Activated gamma-delta T cell treated with Interleukin-2 at 50 U/mL for 16 hours (primary cell): ENCODE data around the gene OVOL1.

Experiments
- DNase-seq: peaks from one replicate; pipeline ENCODE4 v3.0.0-alpha.2; 2020

The OVOL1 gene

DNA sequence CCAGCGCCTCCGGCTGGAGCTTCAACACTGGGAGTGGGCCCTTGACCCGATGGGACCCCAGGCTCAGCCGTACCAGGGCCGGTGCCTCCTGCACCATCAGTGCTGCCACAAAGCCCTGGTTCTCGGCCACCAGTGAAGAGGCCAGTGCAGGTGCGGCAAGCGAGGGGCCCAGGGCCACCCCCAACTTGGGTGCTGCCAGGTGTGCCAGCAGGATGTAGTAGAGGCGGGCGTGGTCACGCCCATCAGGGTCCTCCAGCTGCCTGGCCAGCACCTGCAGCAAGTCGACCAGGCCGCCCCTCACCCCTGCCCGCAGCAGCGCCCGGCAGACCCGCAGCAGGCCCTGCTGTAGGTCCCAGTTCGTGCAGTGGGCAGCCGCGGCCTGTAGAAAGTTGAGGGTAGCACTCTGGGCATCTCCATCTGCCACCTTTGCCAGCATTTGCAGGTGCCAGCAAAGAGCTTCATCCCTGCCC is 8.4 kb upstream of the OVOL1 start:
- DNase-seq: no peak

DNA sequence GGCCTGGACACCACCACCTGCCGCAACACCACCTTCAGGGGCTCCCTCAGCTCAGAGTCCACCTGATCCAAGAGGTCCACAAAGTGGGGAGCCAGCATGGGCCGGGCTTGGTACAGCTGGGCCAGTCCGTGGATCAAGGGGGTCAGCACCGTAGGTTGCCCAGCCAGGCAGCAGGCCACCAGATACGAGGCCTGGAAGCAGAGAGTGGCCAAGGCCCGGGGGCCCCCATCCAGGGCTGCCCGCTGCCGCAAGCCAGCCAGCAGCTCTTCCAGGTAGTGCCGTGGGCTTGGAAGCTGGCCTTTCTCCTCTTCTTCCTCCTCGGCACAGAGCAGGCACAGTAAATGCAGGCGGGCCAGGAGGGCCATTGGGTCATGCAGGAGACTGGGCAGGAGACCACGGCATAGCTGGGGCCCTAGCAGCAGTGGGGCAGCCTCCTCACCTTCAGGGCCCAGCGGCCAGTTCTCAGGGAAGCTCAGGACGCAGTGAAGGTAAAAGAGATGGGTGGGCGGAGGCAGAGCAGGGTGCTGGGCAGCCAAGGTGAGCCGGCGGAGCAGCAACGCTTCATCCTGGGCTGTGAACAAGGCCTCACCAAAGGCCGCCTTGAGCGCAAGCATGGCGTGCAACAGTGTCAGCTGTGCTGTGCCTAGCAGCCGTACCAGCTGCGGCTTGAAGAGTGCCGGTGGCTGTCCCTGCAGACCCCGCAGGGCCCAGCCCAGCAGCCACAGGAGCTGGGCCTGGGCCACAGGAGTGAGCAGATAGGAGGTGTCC is 7.8 kb upstream of the OVOL1 start:
- DNase-seq: no peak

DNA sequence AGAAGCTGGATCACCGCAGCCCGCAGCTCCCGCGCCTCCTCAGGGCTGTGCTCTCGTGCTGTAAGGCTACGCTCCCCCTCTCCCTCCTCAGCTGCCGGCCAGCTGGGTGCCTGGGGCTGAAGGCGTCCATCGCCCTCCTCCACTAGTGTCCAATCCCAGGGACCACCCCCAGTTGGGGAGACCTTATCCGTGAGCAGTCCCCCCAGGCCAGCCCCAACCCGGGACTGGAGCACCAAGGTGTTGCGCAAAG is 7.3 kb upstream of the OVOL1 start:
- DNase-seq: no peak

DNA sequence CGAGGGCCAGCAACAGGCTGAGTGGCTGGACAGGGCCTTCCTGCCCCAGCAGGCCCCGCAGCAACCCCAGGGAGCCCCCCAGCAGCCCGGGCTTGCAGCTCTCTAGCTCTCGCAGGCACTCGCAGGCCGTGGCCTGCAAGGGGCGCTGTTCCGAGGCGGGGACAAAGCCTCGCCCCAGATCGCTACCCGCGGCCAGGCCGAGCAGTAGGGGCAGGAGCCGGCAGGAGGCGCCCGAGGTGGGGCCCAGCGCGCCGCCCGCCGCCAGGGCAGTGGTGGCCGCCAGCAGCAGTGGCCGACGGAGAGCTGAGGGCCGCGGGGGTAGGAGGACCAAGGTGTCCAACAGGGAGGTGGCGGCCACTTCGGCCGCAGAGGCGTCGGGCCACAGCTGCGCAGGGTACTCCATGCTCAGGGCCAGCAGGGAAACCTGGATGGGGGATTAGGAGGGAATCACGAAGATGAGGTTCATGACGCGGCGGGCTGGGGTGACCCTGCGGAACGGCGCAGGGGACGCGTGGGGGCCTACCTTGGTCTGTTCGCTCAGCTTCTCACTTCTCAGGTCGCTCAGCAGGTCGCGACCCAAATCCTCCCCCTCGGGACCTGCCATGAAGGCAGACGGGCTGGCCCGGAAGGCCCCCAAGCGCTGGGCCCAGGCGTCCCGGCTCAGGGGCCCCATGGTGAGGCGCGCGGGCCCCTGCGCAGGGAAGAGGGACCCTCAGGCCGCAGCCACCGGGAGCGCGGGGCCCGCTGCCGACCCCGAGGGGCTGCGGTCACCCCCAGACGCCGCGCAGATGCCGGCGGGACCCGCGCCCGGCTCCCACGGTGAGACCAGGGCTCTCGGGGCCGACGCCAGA is 6.7 kb upstream of the OVOL1 start:
- peak; percentile 69 for DNase-seq

DNA sequence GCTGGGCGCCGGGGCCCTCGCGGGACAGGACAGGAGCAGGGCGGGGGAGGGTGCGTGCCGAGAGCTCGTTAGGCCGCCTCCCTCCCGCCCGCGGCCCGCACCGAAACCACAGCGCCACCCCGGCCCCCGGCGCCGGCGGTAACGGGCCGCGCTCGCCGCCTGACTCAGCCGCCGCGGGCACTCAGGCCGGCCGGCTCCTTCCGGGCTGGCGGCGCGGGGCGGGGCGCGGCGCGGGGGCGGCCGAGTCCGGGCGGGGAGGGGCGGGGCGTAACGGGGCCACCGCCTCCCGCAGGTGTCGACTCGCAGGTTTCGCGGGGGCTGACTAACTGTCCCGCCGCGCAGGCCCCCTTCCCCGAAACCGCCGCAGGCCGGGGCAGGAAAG is 6.1 kb upstream of the OVOL1 start, which contains the start of gene AP5B1:
Gene AP5B1 (minus strand): TSS at position 207 of the 382 bp plus-strand sequence. CDS start 385 bp downstream, outside the sequence.
- DNase-seq: peak; percentile 66

DNA sequence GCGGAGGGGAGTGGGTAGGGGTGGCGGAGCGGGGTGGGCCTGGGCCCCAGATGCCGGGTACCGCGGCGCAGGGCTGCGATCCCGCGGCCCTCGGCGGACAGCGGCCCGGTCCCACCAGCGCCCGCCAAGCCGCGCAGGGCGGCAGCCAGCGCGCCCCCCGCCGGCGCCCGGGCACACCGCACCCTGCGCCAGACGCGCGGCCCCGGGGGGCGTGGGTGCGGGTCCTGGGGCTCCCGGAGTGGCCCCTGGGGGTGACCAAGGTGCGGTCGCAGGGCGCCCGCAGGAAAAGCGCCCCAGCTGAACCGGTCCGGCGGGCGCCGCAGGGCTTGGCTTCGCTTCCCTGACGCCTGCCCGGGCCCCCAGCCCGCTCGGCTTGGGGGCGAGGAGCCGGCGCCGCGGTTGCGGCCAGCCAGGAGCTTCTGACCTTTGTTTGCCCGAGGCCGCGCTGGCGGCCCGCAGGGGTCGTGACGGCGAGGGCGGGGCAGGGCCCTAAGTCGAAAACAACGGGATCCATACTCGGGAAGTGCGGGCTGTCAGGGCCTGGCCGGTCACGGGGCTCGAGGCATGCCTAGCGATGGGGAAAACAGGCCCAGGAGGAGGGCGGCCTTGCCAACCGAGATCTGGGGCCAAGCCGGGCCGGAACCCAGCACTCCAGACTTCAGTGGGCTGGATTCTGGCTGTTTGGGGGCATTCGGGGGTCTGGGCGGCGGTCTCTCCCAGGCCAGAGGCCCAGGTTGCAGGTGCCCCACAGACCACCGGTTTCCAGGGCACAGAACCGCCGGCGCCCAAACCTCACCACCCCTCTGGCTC is 5.5 kb upstream of the OVOL1 start:
- no peak for DNase-seq

DNA sequence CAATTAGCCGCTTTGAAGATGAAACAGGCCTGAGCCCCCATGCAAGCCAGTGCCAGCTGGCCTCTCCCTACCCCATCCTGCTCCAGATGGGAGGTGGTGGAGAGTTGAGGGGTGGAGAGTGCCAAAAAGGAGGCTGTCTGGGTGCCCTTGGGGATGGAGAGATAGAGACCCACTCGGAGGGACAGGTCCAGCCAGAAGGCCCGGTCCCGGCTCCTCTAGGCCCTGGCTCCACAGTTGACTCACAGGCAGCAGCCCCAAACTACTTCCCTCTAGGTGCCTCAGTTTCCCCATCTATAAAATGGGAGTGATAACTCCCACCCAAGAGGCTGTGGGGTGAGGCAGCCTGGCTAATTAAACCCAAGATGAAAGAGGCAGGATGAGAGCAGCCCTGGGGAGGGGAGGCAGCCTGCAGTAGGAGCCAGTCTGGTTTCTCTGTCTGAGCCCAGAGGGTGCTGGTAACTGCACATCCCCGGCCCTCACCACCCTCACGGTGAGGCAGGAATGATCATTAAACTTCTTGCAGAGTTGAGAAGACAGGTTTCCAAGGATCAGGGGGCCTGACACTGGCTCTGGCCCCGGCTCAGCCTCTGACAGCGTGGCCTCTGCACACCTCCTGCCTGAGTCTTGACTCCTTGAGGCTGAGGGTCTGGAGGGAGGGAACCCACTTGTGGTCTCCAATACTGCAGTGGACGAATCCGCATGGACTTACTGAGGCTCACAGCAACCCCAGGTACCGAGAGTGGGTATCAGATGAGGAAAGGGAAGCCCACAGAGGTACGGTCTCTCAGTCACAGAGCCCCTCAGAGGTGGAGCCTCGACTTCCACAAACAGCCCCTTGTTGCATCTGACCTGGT is 4.7 kb upstream of the OVOL1 start:
- DNase-seq: no peak

DNA sequence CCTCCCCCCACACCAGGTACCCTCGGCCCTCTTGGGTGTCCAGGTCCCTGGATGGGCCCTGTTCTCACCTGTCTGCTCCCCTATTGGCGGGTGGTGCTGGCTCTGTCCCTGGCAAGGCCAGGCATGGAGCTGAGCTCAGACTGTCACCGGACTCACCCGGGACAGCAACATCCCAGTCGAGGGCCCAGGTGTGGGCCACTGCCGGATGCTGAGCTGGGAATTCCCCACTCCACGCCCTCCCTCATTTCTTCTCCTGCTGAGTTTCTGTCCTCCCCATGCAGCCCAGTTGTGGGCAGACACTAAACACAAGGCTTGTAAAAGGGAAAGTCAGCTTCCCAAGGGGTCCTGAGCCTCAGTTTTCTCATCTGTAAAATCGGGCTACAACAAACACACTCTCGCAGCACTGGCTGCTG is 4.0 kb upstream of the OVOL1 start:
- no peak for DNase-seq

DNA sequence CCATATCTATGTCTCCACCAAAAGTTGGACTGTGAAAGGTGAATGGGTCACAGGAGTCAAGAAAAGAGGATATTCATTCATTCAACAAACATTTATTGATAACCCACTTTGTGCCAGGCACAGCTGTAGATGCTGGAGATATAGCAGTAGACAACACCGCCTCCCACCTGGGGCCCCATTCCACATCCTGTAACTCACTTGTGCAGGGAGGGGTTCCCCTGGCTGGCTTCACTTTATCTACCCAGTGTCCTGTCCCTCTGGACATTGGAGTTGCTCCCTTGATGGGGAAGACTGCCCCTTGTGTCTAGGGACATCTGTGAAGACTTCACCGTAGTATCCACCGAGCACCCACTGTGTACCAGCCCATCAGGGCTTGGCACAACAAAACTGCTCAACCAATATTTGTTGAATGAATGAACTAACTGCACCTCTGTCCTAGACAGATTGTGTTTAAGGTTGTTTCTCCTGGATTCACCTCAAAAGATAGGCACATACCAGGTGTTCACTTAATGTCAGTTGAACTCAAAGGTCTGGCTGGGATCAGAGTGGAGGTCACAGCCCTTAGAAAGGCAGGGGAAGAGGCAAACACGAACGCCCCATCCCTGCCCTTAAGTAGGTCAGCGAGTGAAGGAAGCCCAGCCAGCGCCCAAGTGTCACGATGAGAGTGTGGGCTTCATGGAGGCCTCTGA is 1.4 kb upstream of the OVOL1 start:
- no peak for DNase-seq

DNA sequence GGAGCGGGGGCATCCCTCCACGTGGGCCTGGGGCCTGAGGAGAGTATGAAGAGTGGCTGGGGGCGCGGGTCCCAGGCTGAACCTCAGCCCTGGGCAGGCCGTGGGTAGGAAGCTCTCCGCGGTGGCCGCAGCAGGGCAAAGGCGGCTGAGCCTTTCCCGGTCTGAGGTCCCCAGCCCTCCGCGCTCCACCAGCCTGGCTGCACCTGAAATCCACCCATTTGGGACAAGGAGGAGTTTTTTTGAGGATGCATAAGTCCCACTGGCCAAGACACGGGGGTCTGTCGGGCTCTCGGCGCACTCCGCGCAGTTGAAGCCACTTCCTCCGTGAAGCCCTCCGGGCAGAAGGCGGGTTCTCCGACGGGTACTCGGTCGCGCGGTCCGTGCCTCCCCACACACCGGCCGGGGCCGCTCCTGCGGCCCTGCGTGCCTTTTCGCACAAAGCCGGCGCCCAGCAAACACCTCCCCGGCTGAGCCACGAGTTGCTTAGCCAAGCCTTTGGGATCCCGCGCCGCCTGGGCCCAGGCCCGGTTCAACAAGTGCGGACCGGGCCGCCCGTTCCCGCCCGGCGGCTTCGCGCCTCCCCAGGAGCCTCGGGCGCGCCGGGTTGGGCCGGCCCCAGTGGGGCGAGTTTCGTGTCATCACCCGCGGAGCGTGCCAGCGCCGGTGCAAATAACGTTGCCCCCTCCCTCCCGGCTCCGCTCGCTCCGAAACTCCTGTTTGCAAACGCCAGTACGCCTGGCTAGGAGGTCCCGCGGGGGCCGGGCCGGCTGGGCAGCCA is 666 bp upstream of the OVOL1 start:
- no peak for DNase-seq

DNA sequence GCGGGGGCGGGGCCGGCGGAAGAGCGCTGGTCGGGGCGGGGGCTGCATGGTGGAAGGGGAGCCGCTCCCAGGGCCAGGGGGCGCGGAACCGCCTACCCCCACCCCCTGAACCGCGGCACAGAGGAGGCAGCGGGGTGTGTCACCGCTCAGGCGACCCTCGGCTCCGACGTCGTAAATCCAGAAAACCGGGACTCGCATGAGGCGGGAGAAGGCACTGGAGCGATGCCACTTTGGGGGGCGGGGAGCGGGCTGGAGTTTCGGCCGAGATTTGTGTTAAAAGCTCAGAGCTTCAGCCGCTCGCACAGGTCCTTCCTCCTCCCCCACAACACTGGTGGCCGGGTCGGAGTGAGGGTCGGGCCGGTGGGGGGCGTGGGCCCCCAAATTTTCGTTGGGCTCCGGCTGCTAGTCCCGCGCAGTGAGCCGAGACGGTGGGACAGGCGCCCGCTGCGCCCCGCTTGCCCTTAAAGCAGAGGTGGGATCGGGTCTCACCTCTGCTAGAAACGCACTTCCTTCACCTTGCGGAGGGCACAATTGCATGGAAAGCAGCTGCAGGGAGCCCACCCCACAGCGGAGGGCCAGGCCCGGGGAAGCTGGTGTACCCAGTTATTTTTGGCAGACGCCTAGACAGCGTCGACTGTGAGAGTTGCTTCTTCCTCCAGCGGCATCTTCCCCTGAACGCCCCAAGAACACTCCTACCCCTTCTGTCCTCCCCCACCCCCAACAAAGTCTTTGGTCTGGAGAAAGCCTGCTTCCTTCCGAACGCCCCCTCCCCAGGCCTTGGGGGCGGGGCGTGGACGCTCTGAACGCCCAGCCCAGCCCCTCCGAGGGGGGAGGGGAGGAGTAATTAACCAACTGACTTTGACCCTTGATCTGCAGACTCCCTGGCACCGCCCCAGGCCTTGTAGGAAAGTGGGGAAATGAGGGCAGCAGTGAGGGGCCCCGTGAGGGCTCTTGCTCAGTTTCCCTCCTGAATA is 1.1 kb downstream of the OVOL1 start:
- no peak for DNase-seq

DNA sequence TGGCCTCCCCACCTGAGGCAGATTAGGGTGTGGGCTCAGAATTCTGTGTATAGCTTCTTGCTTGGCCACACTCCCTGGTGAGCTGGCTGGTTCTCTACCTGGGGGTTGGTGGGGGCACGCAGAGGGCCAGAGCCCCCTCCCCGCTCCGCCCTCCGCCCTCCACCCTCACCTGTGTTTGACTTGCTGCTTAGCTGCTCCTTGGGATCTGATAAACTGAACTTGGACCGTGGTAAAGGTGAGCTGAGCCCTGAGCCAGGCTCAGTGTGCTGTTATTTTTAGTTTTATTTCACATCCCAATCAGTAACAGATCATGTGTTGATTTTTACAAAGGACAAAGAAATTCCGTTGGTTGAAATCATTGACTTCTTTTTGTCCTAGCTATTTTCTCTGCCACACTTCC is 2.0 kb downstream of the OVOL1 start:
- DNase-seq: no peak

DNA sequence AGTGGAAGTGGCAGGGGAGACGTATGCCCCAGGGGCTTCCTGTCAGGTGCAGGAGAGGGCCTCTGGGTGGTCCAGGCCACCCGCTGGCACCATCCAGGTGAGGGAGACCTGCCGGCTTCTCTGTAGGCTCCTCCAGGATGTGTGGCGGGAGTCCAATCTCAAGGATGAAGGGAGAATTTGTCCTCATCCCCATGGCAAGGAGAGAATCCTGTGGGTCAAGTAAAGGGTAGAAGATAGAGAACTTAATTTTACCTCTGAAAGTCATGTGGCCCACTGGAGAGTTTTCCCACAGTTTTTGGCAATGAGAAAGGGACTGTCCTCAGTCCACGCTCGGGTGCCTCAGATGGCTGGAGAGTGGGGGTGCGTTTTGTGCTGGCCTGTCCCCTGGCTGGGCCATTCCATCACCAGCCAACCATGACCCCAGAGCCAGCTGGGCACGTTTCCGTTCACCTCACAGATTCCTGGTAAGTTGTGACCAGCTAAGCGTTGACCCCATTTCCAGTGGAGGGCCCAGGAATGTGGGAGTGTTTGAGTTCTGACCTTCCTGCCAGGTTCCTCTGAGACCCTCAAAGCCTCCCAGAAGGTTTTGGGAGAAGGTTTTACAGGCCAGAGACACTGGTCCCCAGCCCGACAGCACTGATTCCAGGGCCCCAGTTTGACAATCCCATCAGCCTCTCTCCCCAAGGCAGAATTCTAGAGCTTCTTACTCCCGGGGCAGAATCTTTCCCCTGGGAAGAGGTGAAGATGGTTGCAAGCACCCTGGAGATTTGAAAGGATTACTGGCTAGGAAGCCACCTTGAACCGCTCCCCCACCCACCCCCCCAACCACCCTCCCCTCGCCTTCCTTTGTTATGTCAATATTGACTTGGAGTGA is 2.6 kb downstream of the OVOL1 start:
- DNase-seq: no peak

DNA sequence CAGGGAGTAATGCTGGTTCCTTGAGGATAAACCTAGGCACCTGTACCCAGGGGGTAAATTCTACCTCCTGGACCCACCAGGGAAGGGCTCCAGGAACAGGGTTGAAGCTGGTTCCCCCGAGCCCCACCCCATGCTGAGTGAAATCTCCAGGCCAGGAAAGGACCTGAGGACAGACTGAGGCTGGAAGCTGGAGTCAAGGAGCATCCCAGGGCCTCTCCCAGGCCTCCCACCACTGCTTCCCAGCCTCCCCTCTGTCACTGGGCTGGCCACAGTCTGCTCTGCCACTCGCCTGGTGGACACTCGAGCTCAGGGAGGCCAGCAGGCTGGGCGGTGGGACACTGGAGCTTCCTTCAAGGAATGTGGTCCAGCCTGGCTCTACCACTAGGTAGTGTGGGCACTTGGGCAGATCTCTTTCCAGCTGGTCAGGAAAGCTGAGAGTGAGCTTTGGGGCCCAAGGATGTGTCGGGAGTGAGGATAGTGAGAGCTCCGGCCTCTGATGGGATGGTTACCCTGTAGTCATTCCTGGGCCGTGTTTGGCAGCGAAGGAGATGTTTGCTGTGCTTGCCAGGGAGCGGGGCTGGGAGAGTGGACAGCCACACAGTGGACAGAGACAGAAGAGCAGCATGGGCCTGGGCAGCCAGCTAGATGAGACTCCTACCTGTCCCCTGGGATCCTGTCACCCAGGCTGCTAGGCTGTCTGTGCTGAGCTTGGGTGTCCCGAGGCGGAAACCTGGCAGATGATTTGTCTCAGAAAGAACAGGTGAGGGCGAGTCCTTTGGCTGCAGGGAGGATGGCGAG is 3.4 kb downstream of the OVOL1 start:
- no peak for DNase-seq

DNA sequence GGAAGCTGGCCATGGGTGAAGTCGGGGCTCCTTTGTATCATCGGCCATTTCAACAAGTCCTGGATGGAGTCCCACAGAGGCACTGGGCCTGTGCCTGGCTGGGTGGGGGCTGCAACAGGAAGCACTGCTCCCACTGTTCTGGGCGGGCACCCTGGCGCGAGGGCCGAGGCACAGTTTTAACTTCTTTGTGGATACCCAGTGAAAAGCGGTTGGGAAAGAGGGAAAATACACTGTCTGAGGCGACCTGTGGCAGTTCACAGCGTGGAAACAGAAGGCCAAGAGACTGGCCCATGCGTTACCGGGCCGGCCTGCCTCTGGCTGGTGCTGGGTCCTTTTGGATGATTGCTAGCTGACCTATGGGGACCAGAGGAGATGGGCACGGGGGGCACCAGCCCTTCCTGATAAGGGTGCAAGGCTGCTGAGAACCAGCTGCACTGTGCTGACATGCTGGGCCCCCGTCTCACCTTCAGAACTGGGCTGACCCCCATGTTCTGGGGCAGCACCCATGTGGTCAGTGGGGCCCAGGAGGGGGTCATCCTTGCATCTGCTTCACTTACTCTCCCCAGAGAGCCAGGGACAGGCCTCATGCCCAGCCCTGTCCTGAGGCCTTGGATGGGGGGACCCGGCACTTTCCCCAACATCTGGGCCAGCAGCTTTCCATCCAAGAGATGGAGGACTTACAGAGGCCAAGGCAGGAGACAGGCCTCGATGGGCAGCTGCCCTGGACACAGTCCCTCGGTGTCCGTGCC is 4.2 kb downstream of the OVOL1 start:
- no peak for DNase-seq

DNA sequence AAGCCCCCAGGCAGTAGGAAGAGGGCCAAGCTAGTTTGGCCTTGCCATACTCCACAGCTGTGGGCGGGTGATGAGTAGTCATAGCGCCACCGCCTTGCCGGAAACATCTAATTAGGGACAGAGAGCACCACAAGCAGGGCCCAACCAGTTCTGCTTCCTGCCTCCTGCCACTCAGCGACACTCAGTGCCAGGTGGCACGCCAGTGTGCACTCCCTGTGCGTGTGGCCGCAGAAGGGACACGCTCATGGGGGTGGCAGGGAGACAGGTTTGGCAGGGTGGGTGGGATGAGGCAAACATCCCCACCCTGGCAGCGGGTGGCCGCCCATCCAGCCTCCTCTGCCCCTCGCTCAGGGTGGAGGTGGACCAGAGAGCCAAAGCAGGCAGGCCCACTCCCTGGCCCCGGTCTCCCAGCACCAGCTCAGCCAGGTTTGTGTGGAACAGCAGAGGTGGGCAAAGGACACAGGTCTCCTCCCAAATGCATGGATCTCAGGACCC is 4.9 kb downstream of the OVOL1 start:
- peak; percentile 59 for DNase-seq

DNA sequence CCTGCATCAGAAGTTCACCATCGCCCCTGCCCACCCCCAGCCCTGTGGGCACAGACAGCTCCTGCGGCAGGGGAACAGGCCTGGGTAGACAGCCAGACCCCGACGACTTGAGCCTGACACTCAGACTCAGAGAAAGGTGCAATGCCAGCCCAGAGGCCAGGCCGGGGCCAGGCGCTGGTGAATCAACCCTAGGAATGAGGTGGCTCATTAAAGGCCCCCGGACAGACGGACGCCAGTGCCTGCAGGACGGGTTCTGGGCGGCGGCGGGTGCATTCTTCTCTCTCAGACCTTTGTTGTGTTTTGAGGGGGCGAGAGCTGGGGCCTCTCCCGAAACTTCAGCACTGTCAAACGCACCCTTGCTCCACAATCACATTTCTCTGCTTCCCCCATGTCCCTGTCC is 5.6 kb downstream of the OVOL1 start:
- no peak for DNase-seq
